ENCODE results near the gene COG7. TPM values are rescaled to one million over a fixed set of nuclear protein-coding genes. Genes with fewer than 3 reads are reported as not detected.

COG7 gene
- total RNA-seq, 1 experiment from 2014 or later = 17.9 TPM

- H3K23me2 ChIP-seq (ENCODE audit: insufficient read length, low read depth, low read length, poor library complexity, severe bottlenecking) = no peaks in the 10 kb centered on the region
- H2BK20ac ChIP-seq (ENCODE audit: low read depth, low read length, poor library complexity, severe bottlenecking) = no peak overlapping the region
- no peak overlapping the region for H4K91ac ChIP-seq (ENCODE audit: insufficient read length, low read depth, low read length)
- H4K20me1 ChIP-seq (ENCODE audit: control insufficient read depth, insufficient read depth, insufficient read length) = no peaks in the 10 kb centered on the region
- no peaks in the 10 kb centered on the region for H3K9me3 ChIP-seq (ENCODE audit: control insufficient read depth, low read depth, low read length)
- no peak overlapping the region for H3K9ac ChIP-seq (ENCODE audit: extremely low read depth, insufficient read length, low read length)
- H3K4ac ChIP-seq (ENCODE audit: low read depth, low read length) = no peak overlapping the region
- H3T11ph ChIP-seq (ENCODE audit: low read length) = no peak overlapping the region
- DNase-seq = no peak
- no peak overlapping the region for H3K4me3 Mint-ChIP-seq
- no peak overlapping the region for H2AK5ac ChIP-seq (ENCODE audit: insufficient read length, low read length)
- H4K8ac ChIP-seq (replicated peaks; ENCODE audit: insufficient read length, low read depth, low read length) = no peak overlapping the region
- no peak overlapping the region for H2AFZ ChIP-seq (ENCODE audit: low read length)
- H2BK120ac ChIP-seq (ENCODE audit: low read depth, low read length, poor library complexity, severe bottlenecking) = no peak overlapping the region
- peak overlapping the region in 1 of 3 experiments; percentile 44; a peak in 2 of 7 replicates for H3K27ac Mint-ChIP-seq
- no peak for TF ChIP-seq CTCF (conservative IDR thresholded peaks at IDR 0.05)
- no peaks in the 10 kb centered on the region for H3K9me3 Mint-ChIP-seq
- no CpG with 5 or more reads among the region's 8 CpGs for WGBS (ENCODE audit: extremely low coverage, insufficient read length, low lambda C conversion rate)
- H3K23ac ChIP-seq (ENCODE audit: insufficient read length, low read depth, low read length) = no peak overlapping the region
- no peak overlapping the region for H3K56ac ChIP-seq (ENCODE audit: insufficient read length, low read depth, low read length)
- H3K4me1 ChIP-seq (ENCODE audit: insufficient read depth, low read length) = no peaks in the 10 kb centered on the region; the same call in 1 of the 2 replicates
- H3K14ac ChIP-seq (ENCODE audit: insufficient read depth, low read length) = no peak overlapping the region
- H2BK15ac ChIP-seq (ENCODE audit: low read depth, low read length) = no peak overlapping the region
- peaks cover 18 to 23% of the 10 kb centered on the region in 2 experiments for H3K4me1 Mint-ChIP-seq
- H3K18ac ChIP-seq (ENCODE audit: insufficient read length, low read depth, low read length) = no peak overlapping the region
- no peaks in the 10 kb centered on the region; the same call in 1 of the 2 replicates for H3K27me3 Mint-ChIP-seq (ENCODE audit: low read depth)
- no peak overlapping the region for H3K27ac ChIP-seq (ENCODE audit: insufficient read length, low read depth, low read length)
- no peaks in the 10 kb centered on the region; a peak in 1 of 7 replicates for H3K36me3 Mint-ChIP-seq (ENCODE audit: insufficient read depth in 1 of 3, low read depth in 3 of 3)
- H3K79me1 ChIP-seq (ENCODE audit: insufficient read depth, low read depth, low read length, poor library complexity, severe bottlenecking) = no peaks in the 10 kb centered on the region
- H3K27me3 ChIP-seq (ENCODE audit: insufficient read depth, low read length) = no peaks in the 10 kb centered on the region
- H3K79me2 ChIP-seq (ENCODE audit: insufficient read depth, low read length) = no peaks in the 10 kb centered on the region
- no peak overlapping the region for H3K4me2 ChIP-seq (ENCODE audit: insufficient read depth, insufficient read length, low read length)
- H4K5ac ChIP-seq (ENCODE audit: insufficient read length, low read depth, low read length) = no peak overlapping the region
- no peak overlapping the region for H2BK5ac ChIP-seq (ENCODE audit: insufficient read length, low read length)
- H2BK12ac ChIP-seq (ENCODE audit: insufficient read length, low read depth, low read length) = no peak overlapping the region
These were observed 74.7 kb downstream of the COG7 start for GRCh38 chr16:23378256-23378655.

Measured in H9 (cell line).